HL-60/S4 treated with retinoic acid at 250 ng/mL for 4 days and 3 days (cell line): ENCODE measurements around the gene ADCY9.
"Not testable (repeated sequence)": the region's sequence is repeated elsewhere in the genome, so short reads cannot be mapped to it uniquely, and the experiment has no call there.

ENCODE experiments used
- in situ Hi-C: fragments of 300-500 bp; cut with MboI; formaldehyde crosslinking; loops from 2 replicates; pipeline ENCODE4 v1.7.0; 2022; ENCODE audit warnings: low sequenced_read_pairs

ADCY9 gene

DNA sequence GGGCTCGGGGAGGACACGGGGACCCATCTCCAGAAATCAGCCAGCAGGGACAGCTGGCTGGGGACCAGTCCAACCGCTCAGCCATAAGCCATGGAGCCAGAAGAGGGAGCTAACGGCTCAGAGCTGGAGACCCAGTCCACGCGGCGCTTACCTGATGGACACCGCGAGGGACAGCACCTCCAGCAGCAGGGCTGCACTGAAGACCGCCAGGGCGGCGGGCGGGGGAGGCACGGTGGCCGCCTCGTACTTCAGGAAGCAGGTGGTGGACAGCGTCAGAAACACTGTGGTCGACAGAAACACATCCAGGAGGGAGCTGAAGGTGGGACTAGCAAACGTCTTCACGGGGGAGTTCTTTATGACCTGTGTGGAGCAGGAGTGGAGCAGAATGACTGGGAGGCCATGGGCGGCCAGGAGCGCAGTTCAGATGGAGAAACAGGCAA lies 133.1 kb downstream of the ADCY9 start:
- in situ Hi-C loops, result no loop called here

DNA sequence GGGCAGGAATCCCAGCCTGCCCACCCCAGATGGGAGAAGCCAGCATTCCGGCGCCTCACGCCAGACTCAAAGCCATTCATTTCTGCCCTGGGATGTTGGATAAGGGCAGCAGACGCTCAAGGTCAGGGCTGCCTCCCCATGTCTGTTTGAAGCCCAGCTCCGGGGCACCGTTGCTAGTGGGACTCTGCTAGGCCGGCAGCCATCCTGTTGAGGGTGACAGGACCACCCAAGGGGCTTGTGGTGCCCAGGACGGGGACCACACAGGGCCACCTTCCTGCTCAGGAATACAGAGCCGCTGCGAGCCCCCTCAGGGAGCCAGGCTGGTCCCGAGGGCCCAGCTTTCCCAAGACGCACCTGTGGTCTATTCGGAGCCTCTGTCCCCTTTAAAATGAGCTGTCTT lies 134.0 kb downstream of the ADCY9 start:
- in situ Hi-C loops, result no loop called here

DNA sequence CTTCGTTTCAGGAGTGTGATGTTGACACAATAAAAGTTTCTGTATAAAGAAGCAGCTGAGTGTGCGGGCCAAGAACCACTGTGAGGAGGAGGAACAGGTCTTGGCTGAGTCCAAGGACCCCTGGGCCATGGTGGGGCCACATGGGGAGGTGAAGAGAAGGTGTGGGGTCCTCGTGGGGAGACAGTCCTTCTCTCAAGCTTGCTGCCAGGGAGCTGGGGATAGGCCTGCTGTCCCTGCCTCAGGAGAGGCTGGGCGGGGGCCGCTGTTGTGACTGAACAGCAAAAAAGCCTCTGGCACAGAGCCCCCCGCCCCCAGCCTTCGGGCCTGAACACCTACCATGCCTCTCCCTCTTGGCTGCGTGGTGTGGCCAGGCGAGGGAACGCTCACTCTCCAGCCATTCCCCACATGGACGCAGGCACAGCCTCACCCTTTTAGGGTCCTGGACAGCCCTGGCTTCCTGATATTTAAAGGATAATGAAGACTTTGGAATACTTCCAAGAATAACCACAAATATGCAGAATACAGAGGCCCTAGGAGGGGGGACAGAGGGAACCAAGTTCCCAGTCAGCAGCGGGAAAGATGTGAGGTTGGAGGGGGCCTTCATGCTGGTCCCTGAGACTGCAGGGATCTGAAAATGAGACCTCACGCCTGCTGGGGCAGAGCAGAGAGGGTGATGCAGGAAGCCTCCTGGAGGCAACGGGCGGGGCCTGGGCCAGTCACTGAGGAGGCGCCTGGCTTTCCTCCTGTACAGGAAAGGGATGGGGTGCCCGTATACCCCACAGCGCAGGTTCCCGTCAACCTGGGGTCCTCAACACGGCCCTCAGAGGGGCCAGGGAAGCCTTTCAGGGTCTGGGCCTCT lies 135.8 kb downstream of the ADCY9 start:
- in situ Hi-C loops, result no loop called here

DNA sequence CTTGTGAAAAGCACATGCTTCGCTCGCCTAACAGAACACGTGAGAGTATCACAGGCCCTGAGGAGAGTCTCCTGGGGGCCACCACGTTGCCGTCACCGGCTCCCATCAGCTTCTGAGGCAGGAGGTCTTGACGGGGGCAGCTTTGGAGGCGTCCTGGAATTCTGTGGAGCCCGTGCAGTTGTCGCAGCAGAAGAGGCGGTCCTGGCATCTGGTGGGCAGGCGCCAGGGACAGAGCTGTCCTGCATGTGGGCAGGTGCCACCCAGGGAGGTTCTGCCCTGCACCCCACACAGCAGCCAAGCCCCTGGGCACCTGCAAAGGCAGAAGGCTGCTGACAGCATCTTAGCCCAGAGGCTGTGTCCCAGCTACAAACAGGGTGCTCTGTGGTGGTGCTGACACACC lies 136.7 kb downstream of the ADCY9 start:
- in situ Hi-C loops, result no loop called here

DNA sequence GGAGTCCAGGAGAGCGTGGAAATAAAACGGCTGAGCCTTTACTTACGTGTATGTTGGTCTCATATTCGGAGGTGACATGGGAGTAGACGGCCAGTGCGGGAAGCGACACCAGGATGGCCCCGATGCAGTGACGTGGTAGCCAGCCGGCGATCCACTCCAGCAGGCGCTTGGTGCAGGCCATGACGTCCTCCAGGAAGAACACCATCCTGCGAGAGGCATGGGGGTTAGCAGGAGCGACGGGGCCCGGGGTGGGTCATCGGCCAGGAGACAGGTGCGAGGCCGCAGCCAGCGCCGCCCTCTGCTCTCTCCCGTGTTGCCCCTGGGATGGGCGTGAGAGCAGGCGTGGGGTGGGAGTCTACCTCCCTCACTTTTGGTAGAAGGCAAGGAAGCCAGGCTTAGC lies 137.2 kb downstream of the ADCY9 start:
- in situ Hi-C loops, result no loop called here

DNA sequence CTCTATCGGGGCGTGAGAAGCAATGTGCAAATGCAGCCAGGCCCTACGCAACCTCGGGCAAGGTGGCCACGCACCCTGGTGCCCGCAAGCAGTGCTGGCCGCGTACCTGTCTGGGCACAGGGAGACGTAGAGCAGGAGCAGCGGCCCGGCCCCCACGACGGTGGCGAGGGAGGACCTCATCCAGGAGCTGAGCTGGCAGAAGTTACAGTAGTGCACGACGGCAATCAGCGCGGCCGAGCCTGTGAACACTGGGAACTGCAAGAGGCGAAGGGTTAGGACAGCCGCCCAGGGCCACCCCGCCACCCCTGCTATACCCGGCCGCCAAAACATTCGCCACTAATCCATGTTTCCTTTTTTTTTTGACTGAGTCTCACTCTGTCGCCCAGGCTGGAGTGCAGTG lies 138.9 kb downstream of the ADCY9 start:
- in situ Hi-C loops, result no loop called here

DNA sequence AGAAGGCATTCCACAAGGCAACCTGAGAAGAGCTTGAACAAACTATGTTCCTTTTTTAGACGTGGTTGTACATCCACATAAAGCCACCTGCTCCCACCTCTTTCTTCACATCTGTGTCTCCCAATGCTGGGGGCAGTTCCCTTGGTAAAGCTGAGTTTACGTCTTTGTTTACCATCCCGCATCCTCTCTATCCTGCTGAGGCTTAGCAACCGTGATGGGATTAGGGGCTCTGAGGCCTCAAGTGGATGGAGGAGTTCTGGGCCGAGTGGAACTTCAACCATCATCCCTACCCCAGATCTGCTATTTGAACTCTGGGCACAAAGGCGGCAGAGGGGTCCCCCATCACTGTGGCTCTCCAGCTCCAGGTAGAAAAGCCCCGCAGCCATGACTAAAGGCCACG lies 141.5 kb downstream of the ADCY9 start:
- in situ Hi-C loops, result no loop called here

DNA sequence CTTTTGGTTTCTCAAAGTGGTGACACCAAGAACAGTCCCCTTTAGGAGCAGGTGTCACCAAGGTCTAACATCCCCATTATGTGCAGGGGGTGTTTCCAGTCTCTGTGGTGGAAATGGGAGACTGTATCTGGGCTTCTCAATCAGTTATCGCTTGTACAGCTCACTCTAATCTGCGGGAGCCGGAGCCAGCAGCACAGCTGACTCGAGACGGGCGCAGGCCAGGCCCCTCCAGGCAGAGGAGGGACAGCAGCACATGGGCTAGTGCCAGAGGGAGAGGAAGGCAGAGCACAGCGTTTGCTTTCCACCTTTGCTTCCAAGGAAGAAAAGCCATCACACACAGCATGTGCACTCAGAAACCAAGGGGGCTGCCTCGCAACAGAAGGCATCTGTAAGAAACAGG lies 144.5 kb downstream of the ADCY9 start:
- in situ Hi-C loops, result no loop called here

DNA sequence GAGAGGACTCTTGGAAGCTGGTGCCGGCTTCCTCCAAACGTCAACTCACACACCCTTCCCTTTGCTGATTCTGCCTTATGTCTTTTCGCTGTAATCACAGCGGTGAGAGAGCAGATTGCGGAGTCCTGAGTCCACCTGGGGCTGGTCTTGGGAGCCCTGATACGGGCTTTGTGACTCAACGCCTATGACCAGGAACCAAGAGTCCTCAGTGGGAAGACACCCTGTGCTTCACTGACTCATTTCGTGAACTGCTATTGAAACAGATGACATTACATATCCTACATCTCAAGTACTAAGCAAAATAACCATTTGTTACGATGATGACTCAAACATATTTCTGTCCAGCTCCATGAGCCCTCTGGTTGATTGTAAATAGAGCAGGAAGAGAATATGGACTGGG lies 145.0 kb downstream of the ADCY9 start:
- in situ Hi-C loops, result no loop called here

DNA sequence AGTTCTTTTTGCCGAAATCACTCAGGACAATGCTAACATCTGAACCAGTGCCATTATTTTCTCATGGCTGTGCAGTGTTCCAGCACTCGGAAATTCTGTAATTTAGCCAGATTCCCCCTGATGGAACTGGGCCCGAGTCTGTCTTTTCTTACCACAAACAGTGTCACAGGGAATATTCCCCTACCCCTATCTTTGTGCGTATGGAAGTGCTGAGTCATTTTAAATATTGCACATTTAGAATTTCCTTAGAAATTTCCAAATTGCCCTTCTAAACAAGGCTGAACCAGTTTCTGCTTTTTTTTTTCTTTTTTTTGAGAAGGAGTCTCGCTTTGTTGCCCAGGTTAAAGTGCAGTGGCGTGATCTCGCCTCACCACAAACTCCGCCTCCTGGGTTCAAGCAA lies 147.7 kb downstream of the ADCY9 start:
- in situ Hi-C loops, result no loop called here

DNA sequence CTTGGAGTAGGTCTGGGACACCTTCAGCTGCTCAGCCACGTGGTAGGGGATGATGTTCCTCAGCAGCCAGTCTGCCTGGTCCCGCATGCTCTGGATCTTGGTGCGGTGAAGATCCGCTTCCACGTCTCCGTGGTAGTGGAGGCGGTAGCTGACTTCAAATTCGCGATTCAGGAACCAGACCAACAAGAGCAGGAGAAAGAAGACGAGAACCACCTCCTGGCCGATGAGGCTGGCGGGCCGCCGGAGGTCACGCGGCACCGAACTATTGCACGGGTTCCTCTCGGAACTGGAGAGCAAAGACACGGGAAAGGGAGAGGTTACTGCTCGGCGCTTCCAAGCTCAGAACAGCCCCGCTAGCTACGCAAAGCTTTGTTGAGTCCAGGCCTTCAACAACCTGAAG lies 149.6 kb downstream of the ADCY9 start:
- in situ Hi-C loops, result no loop called here

DNA sequence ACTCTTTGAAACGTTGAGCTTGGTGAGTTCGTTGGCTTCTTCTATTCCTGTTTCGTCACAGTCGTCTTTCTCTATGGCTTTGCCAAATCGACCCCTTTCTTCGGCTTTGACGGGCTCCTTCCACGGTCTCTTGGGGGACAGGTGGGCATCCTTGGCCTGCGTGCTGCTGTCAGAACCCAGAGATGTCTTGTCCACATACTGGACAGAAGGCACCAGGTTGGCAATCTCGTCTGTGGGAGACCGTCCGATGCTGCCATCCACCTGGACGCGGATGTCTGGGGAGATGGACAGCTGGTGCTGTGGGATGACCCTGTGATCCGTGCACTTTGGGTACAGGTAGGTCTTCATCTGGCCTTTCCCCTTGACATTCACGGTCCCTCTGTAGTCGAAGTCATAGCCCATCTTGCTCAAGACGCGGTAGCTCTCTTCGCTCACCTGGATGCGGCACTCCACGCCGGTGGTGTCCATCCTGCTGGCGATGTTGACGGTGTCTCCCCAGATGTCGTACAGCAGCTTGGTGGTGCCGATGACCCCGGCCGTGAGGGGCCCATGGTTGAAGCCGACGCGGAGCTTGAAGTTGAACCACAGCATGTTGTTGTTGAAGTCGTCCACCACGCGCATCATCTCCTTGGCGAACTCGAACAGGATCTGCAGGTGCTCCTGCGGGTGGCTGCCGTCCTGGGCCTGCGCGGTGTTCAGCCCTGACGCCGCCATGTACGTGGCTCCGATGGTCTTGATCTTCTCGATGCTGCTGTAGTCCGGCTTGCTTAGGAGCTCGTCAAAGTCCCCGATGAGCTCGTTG lies 150.3 kb downstream of the ADCY9 start:
- in situ Hi-C loops, result no loop called here

DNA sequence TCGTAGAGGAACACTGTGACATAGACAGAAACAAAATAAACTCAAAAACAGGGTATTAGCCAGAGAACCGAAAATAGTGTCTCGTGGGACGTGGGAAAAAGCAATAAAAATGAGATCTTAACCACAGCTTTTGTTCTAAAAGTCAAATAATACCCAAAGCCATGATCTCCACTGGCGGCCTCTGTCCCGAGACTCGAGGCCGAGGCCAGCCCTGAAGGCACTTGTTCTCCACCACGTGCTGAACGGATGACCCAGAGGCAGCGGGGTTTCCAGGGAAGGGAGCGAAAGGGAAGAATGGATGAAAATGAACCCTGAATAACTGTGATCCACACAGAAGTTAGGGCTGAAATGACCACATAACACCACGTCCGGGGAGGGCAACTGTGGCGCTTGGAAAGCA lies 150.9 kb downstream of the ADCY9 start:
- in situ Hi-C loops, result no loop called here

DNA sequence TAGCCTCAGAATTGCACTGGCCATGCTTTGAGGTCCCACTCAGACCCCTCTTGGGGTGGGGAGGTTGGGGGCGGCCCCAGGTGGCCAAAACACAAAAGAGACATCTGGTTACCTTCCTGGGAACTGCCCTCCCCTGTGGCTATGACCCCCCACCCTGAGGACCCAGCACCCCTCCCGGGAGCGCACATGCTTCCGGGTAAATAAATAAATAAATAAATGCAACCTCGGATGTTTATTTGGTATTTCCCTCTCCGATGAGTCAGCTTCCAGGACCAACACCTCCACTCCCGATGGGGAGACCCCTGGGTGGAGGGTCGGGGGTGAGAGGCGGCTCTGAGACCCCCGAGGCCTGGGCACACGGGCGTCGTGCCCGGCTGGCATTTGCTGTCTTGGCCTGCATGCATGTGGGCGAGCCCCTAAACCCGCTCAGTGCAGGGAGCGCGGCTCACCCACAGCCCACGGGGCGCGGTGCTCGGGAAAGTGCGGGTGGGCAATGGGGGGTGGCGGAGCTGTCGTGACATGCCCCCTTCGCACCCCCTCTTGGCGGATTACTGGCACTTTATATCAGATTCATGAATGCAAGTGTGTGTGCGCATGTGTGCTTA lies 151.5 kb downstream of the ADCY9 start:
- in situ Hi-C loops, result no loop called here

DNA sequence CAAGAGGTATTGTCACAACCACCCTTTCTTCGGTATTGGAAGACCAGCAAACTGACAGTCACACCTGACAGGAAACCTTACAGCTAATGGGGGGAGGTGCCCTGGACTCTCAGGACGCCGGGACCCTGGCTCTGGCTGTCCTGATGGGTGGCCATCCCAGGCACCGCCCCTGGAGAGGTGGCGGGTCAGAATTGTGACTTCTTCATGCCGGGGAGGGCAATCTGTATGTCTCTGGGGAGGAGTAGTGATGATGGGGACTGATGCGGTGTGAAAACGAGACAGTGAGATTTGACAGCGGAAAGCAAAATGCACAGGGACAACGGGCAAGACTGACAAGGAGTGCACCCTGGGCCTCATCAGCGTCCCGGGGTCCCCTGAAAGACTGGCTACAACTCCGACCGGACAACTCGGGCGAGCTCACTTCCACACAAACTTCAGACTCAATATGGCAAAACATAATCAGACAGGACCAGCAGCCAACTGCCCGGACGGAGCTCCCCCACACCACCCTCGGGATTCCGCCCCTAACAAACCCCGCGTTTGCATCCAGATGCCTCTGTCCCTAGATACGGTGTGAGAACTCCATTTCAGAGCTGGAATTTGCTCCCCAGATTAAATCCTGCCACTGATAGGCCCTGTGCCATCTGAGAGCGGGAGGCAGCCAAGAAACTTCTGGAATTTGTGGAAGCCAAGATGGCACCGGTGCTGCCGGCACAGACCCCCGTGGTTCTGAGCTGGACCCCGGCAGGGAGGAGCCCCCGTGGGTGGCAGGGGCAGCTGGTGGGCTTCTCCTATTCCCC lies 152.2 kb downstream of the ADCY9 start:
- in situ Hi-C loops, result no loop called here

DNA sequence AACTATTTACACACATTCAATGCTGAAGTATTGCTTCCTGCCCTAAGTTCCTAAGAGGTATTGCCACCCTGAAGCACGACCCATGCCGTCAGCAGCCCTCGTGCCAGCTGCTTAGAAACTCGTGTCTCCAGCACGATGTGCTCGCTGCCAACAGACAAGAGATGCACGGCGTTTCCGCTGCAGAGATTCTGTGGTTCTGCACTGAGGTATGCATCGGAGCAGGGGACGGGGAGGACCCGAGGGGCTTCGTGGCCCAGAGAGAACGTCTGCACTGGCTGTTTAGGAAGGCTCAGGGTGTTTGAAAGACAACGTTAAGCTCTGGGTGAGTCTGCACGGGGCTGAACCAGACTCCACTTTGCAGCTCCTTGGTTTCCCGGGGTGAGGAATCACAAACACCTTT lies 153.0 kb downstream of the ADCY9 start:
- in situ Hi-C loops, result no loop called here

DNA sequence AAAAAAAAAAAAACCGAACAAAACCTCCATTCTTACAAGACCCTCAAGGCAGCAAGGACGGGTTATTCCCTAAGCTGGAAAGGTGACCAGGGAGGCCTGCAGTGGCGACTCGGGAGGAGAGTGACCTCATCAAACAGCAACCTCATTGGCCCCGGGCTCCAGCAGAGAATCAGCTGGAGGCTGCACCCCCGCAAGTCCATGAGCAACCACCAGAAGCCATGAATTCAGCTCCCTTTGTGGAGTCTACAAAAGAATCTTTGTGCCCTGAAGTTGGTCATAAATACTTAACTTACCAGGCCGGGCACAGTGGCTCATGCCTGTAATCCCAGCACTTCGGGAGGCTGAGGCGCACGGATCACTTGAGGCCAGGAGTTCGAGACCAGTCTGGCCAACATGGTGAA lies 154.8 kb downstream of the ADCY9 start:
- in situ Hi-C loops, result no loop called here

DNA sequence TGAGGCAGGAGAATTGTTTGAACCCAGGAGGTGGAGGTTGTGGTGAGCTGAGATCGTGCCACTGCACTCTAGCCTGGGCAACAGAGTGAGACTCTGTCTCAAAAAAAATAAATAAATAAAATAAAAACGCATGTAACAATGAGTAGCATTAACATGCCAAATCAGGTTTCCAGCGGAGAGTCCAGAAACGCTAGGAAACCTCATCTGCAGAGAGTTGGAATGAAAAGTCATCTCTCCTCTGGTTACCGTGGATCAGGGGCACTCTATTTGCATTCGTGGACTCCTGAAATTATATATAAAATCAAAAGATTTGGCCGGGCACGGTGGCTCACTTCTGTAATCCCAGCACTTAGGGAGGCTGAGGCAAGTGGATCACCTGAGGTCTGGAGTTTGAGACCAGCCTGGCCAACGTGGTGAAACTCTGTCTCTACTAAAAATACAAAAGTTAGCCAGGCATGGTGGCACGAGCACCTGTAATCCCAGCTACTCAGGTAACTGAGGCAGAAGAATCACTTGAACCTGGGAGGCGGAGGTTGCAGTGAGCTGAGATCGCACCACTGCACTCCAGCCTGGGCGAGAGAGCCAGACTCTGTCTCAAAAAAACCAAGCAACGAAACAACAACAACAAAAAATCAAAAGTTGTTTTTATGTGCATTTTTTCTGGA lies 156.2 kb downstream of the ADCY9 start:
- in situ Hi-C loops, result not testable (repeated sequence)

DNA sequence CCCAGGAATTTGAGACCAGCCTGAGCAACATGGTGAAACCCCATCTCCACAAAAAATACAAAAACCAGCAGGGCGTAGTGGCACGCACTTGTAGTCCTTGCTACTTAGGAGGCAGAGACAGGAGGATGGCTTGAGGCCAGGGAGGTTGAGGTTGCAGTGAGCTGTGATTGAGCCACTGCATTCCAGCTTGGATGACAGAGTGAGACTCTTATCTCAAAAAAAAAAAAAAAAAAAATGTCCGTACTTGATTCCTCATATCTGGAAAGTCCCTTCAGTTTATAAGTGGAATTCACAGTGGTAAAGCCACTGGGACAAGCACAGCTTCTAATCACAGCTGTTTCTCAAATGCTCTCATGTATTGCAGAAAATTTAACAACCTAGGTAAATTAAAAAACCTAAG lies 157.1 kb downstream of the ADCY9 start:
- in situ Hi-C loops, result no loop called here

DNA sequence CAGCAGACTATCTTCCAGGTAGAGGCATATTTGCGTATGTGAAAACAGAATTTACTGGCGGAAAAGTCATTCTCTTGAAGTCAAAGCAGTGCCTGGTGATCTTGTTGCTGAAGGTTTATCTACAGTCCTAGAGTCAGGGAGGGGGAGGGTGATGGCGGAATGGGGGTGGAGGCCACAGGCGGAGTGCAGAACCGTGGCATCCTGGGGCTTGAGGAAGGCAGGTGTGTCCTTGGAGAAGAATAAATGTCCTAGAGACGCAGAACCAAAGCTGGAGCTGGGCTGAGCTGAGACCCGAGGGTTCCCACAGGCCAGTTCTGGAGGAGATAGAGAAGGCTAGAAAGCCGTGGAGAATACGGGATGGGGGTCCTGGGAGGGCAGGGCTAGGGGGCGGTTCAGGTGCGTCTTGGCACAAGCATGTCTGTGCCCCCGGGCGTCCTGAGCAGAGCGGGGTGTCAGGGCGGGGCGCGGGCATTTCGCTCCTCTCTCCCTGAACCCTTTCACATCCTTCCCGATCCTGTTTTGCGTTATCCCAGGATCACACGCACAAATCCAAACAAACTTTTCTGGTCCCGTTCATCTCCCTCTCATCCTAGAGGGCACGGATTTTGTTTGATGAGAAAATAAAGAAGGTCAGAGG lies 158.8 kb downstream of the ADCY9 start:
- in situ Hi-C loops, result no loop called here
